ENCODE data around the gene SNX7.

The SNX7 gene

GRCh38 chr1:98653123-98653522 is 8.4 kb upstream of the SNX7 start:
- TF ChIP-seq CEBPB (IDR thresholded peaks at IDR 0.05) = no peak
- no peak for TF ChIP-seq CREB1 (IDR thresholded peaks at IDR 0.05; ENCODE audit: low read depth)
- TF ChIP-seq USF1 (IDR thresholded peaks at IDR 0.05) = no peak
- no peak for TF ChIP-seq NFIC (IDR thresholded peaks at IDR 0.05)
- TF ChIP-seq EGR1 (IDR thresholded peaks at IDR 0.05) = no peak
- no peak for TF ChIP-seq EP300 (IDR thresholded peaks at IDR 0.05; ENCODE audit: borderline replicate concordance)
- no peak for TF ChIP-seq TCF12 (IDR thresholded peaks at IDR 0.05; ENCODE audit: low read depth)
- TF ChIP-seq RAD21 (IDR thresholded peaks at IDR 0.05; ENCODE audit: low read depth) = no peak
- no peak for TF ChIP-seq FOXM1 (IDR thresholded peaks at IDR 0.05; ENCODE audit: borderline replicate concordance, low read depth)
- no peak for TF ChIP-seq YY1 (IDR thresholded peaks at IDR 0.05; ENCODE audit: low read depth)
- TF ChIP-seq, protein P1, sequence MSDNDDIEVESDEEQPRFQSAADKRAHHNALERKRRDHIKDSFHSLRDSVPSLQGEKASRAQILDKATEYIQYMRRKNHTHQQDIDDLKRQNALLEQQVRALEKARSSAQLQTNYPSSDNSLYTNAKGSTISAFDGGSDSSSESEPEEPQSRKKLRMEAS (IDR thresholded peaks at IDR 0.05) = no peak
- TF ChIP-seq ZBTB7A (IDR thresholded peaks at IDR 0.05; ENCODE audit: low read depth) = no peak

DNA sequence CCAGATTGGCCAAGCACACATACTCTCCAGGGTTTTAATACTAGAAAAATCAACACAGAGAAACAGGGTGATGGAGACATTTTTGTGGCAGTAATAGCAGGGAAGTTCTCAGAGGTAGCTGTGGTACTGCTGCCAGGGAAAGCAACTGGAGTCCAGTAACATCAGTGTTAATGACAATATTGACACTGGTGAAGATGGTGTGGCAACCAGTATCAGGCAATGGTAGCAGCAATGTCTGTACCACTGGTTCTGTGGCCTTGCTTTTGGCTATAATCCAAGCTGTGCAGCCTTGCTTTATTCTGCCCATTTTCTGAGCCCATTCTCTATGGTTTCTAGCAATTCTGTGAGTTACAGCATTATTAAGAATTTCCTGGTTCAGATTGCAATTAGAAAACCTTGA is 1.6 kb upstream of the SNX7 start:
- TF ChIP-seq EP300 (IDR thresholded peaks at IDR 0.05; ENCODE audit: borderline replicate concordance) (no peak), TEAD4 (IDR thresholded peaks at IDR 0.05) (no peak)

- no peak for TF ChIP-seq NFIC (IDR thresholded peaks at IDR 0.05)
- TF ChIP-seq TCF12 (IDR thresholded peaks at IDR 0.05; ENCODE audit: low read depth) = no peak
- no peak for TF ChIP-seq CEBPB (IDR thresholded peaks at IDR 0.05)
- TF ChIP-seq RAD21 (IDR thresholded peaks at IDR 0.05; ENCODE audit: low read depth) = no peak
Measured at GRCh38 chr1:98660940-98661543, 479 bp upstream of the SNX7 start.

GRCh38 chr1:98662356-98662670 is 792 bp downstream of the SNX7 start:
- TF ChIP-seq TCF12 (IDR thresholded peaks at IDR 0.05; ENCODE audit: low read depth) (no peak), ZBTB7A (IDR thresholded peaks at IDR 0.05; ENCODE audit: low read depth) (no peak), CEBPB (IDR thresholded peaks at IDR 0.05) (no peak), FOXM1 (IDR thresholded peaks at IDR 0.05; ENCODE audit: borderline replicate concordance, low read depth) (no peak), RAD21 (IDR thresholded peaks at IDR 0.05; ENCODE audit: low read depth) (no peak), TEAD4 (IDR thresholded peaks at IDR 0.05) (no peak)
- TF ChIP-seq, protein P2, sequence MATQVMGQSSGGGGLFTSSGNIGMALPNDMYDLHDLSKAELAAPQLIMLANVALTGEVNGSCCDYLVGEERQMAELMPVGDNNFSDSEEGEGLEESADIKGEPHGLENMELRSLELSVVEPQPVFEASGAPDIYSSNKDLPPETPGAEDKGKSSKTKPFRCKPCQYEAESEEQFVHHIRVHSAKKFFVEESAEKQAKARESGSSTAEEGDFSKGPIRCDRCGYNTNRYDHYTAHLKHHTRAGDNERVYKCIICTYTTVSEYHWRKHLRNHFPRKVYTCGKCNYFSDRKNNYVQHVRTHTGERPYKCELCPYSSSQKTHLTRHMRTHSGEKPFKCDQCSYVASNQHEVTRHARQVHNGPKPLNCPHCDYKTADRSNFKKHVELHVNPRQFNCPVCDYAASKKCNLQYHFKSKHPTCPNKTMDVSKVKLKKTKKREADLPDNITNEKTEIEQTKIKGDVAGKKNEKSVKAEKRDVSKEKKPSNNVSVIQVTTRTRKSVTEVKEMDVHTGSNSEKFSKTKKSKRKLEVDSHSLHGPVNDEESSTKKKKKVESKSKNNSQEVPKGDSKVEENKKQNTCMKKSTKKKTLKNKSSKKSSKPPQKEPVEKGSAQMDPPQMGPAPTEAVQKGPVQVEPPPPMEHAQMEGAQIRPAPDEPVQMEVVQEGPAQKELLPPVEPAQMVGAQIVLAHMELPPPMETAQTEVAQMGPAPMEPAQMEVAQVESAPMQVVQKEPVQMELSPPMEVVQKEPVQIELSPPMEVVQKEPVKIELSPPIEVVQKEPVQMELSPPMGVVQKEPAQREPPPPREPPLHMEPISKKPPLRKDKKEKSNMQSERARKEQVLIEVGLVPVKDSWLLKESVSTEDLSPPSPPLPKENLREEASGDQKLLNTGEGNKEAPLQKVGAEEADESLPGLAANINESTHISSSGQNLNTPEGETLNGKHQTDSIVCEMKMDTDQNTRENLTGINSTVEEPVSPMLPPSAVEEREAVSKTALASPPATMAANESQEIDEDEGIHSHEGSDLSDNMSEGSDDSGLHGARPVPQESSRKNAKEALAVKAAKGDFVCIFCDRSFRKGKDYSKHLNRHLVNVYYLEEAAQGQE (IDR thresholded peaks at IDR 0.05; ENCODE audit: low read depth) = no peak

- TF ChIP-seq ZBTB7A (IDR thresholded peaks at IDR 0.05; ENCODE audit: low read depth) (no peak), EP300 (IDR thresholded peaks at IDR 0.05; ENCODE audit: borderline replicate concordance) (no peak), RAD21 (IDR thresholded peaks at IDR 0.05; ENCODE audit: low read depth) (no peak), EGR1 (IDR thresholded peaks at IDR 0.05) (no peak), TAF1 (IDR thresholded peaks at IDR 0.05; ENCODE audit: low read depth) (no peak), YY1 (IDR thresholded peaks at IDR 0.05; ENCODE audit: low read depth) (no peak), CEBPB (IDR thresholded peaks at IDR 0.05) (no peak), TEAD4 (IDR thresholded peaks at IDR 0.05) (no peak), FOXM1 (IDR thresholded peaks at IDR 0.05; ENCODE audit: borderline replicate concordance, low read depth) (no peak), CREB1 (IDR thresholded peaks at IDR 0.05; ENCODE audit: low read depth) (no peak), USF1 (IDR thresholded peaks at IDR 0.05) (no peak), NFIC (IDR thresholded peaks at IDR 0.05) (no peak), TCF12 (IDR thresholded peaks at IDR 0.05; ENCODE audit: low read depth) (no peak)
- TF ChIP-seq, protein P1 (IDR thresholded peaks at IDR 0.05) = no peak
- TF ChIP-seq, protein P2 (IDR thresholded peaks at IDR 0.05; ENCODE audit: low read depth) = no peak
Measured at GRCh38 chr1:98668733-98669132, 7.2 kb downstream of the SNX7 start.

DNA sequence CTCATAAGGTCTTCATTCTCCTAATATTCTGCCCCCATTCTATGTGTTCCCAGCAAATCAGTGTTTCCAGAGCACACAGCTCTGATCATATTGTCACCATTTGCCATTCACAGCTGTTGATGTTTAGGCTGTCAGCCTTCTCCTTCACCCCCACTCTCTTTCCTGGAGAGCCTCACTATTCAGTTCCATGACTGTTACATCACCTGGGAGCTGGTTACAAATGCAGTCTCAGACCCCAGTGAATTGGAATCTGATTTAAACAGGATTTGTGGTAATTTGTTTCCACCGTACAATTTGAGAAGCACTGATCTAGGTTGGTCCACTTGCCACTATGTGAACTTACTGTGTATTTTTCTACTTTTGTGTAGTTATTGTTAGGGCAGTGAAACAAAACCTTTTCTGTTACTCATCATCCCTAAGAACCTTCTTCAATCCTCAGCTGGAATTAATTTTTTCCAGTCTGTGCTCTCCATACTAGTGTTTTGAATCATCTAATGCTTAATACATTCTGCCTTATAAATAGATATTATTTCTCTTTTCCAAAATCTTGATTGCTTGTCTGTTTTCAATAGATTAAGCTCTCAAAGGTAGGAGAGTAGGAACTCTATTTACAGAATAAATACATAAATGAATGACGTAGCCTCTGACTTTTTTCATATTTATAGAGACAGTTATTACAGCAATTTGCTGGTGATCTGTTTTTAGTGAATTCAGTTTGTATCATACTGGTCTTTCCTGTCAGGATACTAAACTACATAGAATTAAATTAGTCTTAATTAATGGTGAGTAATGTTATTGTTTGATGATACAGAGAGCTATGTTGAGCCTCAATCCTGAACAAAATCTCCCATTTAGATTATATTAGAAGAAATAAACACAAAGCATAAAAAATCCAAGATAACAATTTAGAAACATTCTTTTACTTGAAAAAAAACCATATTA is 8.1 kb downstream of the SNX7 start:
- TF ChIP-seq, protein P1 (IDR thresholded peaks at IDR 0.05) = no peak
- TF ChIP-seq, protein P2 (IDR thresholded peaks at IDR 0.05; ENCODE audit: low read depth) = no peak
- TF ChIP-seq USF1 (IDR thresholded peaks at IDR 0.05) = no peak
- no peak for TF ChIP-seq FOXM1 (IDR thresholded peaks at IDR 0.05; ENCODE audit: borderline replicate concordance, low read depth)
- TF ChIP-seq TAF1 (IDR thresholded peaks at IDR 0.05; ENCODE audit: low read depth) = no peak
- TF ChIP-seq CREB1 (IDR thresholded peaks at IDR 0.05; ENCODE audit: low read depth) = no peak
- no peak for TF ChIP-seq NFIC (IDR thresholded peaks at IDR 0.05)
- no peak for TF ChIP-seq RAD21 (IDR thresholded peaks at IDR 0.05; ENCODE audit: low read depth)
- no peak for TF ChIP-seq ZBTB7A (IDR thresholded peaks at IDR 0.05; ENCODE audit: low read depth)

Data from Ishikawa (cell line).